Hepatocyte (in vitro differentiated cells): ENCODE measurements around the gene TFB2M.

ENCODE experiments used
- CTCF ChIP-seq: fragments of 200-600 bp; sonication (generic); IDR thresholded peaks from 2 replicates; pipeline ENCODE4 v1.5.1; 2016; ENCODE audit warnings: antibody characterized with exemption, mild to moderate bottlenecking; ENCODE audit not compliant: poor library complexity
- EZH2 ChIP-seq: fragments of 200-600 bp; sonication (generic); IDR thresholded peaks from 2 replicates; pipeline ENCODE4 v1.6.1; 2016; ENCODE audit warnings: antibody characterized with exemption, mild to moderate bottlenecking, borderline replicate concordance
- EZH2phosphoT487 ChIP-seq: fragments of 200-600 bp; sonication (generic); IDR thresholded peaks from one replicate; pipeline ENCODE4 v1.6.1; 2018; ENCODE audit warnings: antibody characterized with exemption, mild to moderate bottlenecking, low read depth, moderate library complexity; ENCODE audit not compliant: unreplicated experiment, severe bottlenecking

GRCh38 chr1:246554201-246554600 is 11.9 kb downstream of the TFB2M start:
- TF ChIP-seq CTCF (no peak), EZH2 (no peak), EZH2phosphoT487 (no peak)
